DOHH2 (cell line): Measurements from ENCODE around the gene DEAF1.
"Not testable (repeated sequence)": the region's sequence is repeated elsewhere in the genome, so short reads cannot be mapped to it uniquely, and the experiment has no call there.

Source experiments
- H3F3A ChIP-seq: fragments of 200-600 bp; sonication (generic), shearing (Covaris generic); 2 replicates; pipeline ENCODE4 v1.6.0; 2016; ENCODE audit warnings: antibody characterized with exemption, mild to moderate bottlenecking; ENCODE audit not compliant: control insufficient read depth, insufficient read depth
- H3K27ac ChIP-seq: fragments of 200-600 bp; sonication (generic); 2 replicates; pipeline ENCODE4 v1.5.1; 2014; ENCODE audit warnings: low read depth, mild to moderate bottlenecking, low read length, moderate library complexity
- H3K27me3 ChIP-seq: fragments of 200-600 bp; sonication (generic); 2 replicates; pipeline ENCODE4 v1.6.1; 2014; ENCODE audit warnings: mild to moderate bottlenecking, low read length, mixed read lengths; ENCODE audit not compliant: control insufficient read depth
- H3K36me3 ChIP-seq: fragments of 200-600 bp; sonication (generic); 2 replicates; pipeline ENCODE4 v1.6.1; 2014; ENCODE audit warnings: mild to moderate bottlenecking, low read length, moderate library complexity, mixed read lengths; ENCODE audit not compliant: control insufficient read depth
- H3K4me1 ChIP-seq: fragments of 200-600 bp; sonication (generic); 2 replicates; pipeline ENCODE4 v1.6.1; 2014; ENCODE audit warnings: mild to moderate bottlenecking, low read length, mixed read lengths; ENCODE audit not compliant: control insufficient read depth
- H3K4me2 ChIP-seq: fragments of 200-600 bp; sonication (generic); 2 replicates; pipeline ENCODE4 v1.6.0; 2014; ENCODE audit warnings: mild to moderate bottlenecking, low read length, moderate library complexity
- H3K4me3 ChIP-seq: fragments of 200-600 bp; sonication (generic); 2 replicates; pipeline ENCODE4 v1.5.1; 2014; ENCODE audit warnings: mild to moderate bottlenecking, low read length, mixed read lengths
- H3K79me2 ChIP-seq: fragments of 200-600 bp; sonication (generic); 2 replicates; pipeline ENCODE4 v1.6.1; 2014; ENCODE audit warnings: mild to moderate bottlenecking, low read length, mixed read lengths; ENCODE audit not compliant: control insufficient read depth
- H3K9me2 ChIP-seq: fragments of 200-600 bp; sonication (generic); replicated peaks from 2 replicates; pipeline ENCODE4 v1.6.1; 2014; ENCODE audit warnings: mild to moderate bottlenecking, low read length, mixed read lengths; ENCODE audit not compliant: control insufficient read depth
- H3K9me3 ChIP-seq: fragments of 200-600 bp; sonication (generic); 2 replicates; pipeline ENCODE4 v1.6.1; 2014; ENCODE audit warnings: antibody characterized with exemption, low read length, mixed read lengths; ENCODE audit not compliant: control insufficient read depth, insufficient read depth
- H4K20me1 ChIP-seq: fragments of 200-600 bp; sonication (generic); 2 replicates; pipeline ENCODE4 v1.6.0; 2014; ENCODE audit warnings: low read depth, mild to moderate bottlenecking, antibody characterized with exemption, low read length, moderate library complexity; ENCODE audit not compliant: control insufficient read depth, insufficient read depth
- EZH2phosphoT487 ChIP-seq: fragments of 200-600 bp; sonication (generic); IDR thresholded peaks from 2 replicates; pipeline ENCODE4 v1.6.1; 2017; ENCODE audit warnings: borderline replicate concordance, mild to moderate bottlenecking, antibody characterized with exemption, low read length, moderate library complexity, mixed read lengths
- TF ChIP-seq, protein P1 (sequence below): fragments of 200-600 bp; sonication (generic); IDR thresholded peaks from one replicate; pipeline ENCODE4 v1.5.1; 2014; ENCODE audit warnings: antibody characterized with exemption, mild to moderate bottlenecking, low read depth, low read length; ENCODE audit not compliant: poor library complexity, severe bottlenecking

The DEAF1 gene

DNA sequence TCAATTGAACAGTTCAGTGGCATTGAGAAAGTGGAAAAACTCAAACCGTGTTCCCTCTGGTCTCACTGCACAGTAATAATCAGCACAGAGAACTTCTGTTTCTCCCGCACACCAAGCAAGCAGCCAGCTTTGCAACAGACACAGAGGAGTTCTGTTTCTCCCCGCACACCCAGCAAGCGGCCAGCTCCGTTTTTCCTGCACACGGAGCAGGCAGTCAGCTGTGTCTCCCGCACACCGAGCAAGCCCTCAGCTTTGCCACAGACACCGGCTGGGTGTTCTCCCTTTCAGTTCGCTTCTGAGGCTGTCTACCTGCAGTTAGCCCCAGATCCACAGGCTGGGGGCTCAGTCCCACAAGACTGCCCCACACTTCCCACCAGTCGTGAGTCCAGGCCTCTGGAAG lies 42.3 kb upstream of the DEAF1 start:
- Histone ChIP-seq H3K4me2 (no peak overlapping the region), H3K4me1 (no peaks in the 10 kb centered on the region), H3K9me3 (no peaks in the 10 kb centered on the region), H3K36me3 (no peaks in the 10 kb centered on the region), H3F3A (no peaks in the 10 kb centered on the region), H3K27me3 (peaks cover 13% of the 10 kb centered on the region), H3K4me3 (no peak overlapping the region), H3K27ac (no peak overlapping the region), H3K79me2 (no peaks in the 10 kb centered on the region), H4K20me1 (no peaks in the 10 kb centered on the region), H3K9me2 (no peaks in the 10 kb centered on the region)
- no peak for TF ChIP-seq EZH2phosphoT487
- TF ChIP-seq, protein P1, sequence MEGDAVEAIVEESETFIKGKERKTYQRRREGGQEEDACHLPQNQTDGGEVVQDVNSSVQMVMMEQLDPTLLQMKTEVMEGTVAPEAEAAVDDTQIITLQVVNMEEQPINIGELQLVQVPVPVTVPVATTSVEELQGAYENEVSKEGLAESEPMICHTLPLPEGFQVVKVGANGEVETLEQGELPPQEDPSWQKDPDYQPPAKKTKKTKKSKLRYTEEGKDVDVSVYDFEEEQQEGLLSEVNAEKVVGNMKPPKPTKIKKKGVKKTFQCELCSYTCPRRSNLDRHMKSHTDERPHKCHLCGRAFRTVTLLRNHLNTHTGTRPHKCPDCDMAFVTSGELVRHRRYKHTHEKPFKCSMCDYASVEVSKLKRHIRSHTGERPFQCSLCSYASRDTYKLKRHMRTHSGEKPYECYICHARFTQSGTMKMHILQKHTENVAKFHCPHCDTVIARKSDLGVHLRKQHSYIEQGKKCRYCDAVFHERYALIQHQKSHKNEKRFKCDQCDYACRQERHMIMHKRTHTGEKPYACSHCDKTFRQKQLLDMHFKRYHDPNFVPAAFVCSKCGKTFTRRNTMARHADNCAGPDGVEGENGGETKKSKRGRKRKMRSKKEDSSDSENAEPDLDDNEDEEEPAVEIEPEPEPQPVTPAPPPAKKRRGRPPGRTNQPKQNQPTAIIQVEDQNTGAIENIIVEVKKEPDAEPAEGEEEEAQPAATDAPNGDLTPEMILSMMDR = no peak

DNA sequence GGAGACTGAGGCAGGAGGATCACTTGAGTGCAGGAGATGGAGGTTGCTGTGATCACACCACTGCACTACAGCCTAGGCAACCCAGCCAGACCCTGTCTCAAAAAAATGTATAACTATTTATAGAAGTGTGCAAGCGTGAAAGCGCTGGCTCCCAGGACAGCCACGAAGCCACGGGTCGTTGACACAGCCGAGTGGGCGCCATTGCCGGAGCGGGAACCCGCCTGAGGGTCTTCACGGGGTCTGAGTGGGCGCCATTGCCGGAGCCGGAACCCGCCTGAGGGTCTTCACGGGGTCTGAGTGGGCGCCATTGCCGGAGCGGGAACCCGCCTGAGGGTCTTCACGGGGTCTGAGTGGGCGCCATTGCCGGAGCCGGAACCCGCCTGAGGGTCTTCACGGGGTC lies 39.5 kb upstream of the DEAF1 start:
- not testable (repeated sequence) for H3K9me2 ChIP-seq, H4K20me1 ChIP-seq, H3K9me3 ChIP-seq, H3K27ac ChIP-seq, H3K36me3 ChIP-seq, H3K4me2 ChIP-seq, H3K4me1 ChIP-seq, H3K4me3 ChIP-seq, H3F3A ChIP-seq, H3K79me2 ChIP-seq
- peaks cover 17% of the 10 kb centered on the region for H3K27me3 ChIP-seq

DNA sequence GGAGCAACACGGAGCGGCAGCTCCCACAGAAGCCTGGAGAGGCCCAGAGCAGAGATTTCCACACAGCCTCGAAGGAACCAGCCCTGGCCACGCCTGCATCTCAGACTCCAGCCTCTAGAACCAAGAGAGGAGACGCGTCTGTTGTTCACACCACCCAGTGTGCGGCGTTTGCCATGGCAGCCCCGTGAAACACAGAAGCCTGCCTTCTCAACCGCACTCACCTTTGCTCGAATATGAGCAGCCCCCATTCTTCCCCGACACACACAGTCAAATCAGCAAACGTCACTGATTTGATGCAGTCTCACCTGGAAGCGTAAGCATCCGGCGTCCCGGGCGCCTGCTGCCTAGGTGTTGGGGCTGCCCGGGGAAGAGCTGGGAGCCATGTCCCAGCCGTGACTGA lies 38.0 kb upstream of the DEAF1 start:
- Histone ChIP-seq H3K4me2 (no peak overlapping the region), H3F3A (no peaks in the 10 kb centered on the region), H3K36me3 (no peaks in the 10 kb centered on the region), H3K79me2 (no peaks in the 10 kb centered on the region), H3K4me3 (no peak overlapping the region), H4K20me1 (no peaks in the 10 kb centered on the region), H3K9me3 (no peaks in the 10 kb centered on the region), H3K4me1 (no peaks in the 10 kb centered on the region), H3K9me2 (no peaks in the 10 kb centered on the region), H3K27ac (no peak overlapping the region), H3K27me3 (peaks cover 19% of the 10 kb centered on the region)
- TF ChIP-seq, protein P1 = no peak
- TF ChIP-seq EZH2phosphoT487 = no peak

DNA sequence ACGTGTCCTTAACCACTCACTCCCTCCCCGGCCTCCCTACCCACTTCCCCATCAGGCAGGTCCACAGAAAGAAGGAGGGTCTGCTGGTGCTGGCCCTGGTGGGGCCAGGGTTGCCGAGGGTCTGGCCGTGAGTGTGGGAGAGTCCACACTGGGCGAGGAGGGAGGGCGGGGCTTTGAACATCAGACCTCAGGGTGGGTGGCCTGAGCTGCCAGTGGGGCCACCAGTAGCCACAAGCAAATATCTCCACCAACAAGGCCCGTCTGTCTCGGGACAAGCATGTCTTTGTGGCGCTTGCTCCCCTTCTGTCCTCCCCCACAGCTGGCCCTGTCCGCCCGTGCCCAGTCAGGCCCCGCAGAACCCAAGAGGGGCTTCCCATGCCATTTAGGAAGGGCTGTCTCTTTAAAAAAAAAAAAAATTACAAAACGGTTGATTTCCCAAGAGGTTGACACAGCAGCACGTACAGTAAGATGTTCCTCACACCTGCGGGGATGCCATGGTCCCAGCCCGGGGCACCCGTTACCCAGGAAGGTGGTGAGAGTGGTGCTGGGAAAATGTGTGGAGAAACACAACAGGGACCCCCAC lies 34.6 kb upstream of the DEAF1 start:
- Histone ChIP-seq H3F3A (0 out of 2 replicates have a peak, but pooled peaks cover 2% of the 10 kb centered on the region), H3K36me3 (no peaks in the 10 kb centered on the region), H3K4me3 (no peak overlapping the region), H3K9me2 (no peaks in the 10 kb centered on the region), H3K27ac (no peak overlapping the region), H3K4me2 (no peak overlapping the region), H3K4me1 (peaks cover 19% of the 10 kb centered on the region), H3K79me2 (no peaks in the 10 kb centered on the region), H4K20me1 (no peaks in the 10 kb centered on the region), H3K27me3 (peaks cover 23% of the 10 kb centered on the region), H3K9me3 (no peaks in the 10 kb centered on the region)
- no peak for TF ChIP-seq EZH2phosphoT487
- TF ChIP-seq, protein P1 = no peak
